ENCODE measurements around the gene DAB2.

The DAB2 gene

GRCh38 chr5:39333104-39333503 lies 91.7 kb downstream of the DAB2 start:
- in situ Hi-C loops (cut with HindIII; ENCODE audit: low pct_unique_long_range_greater_than_20kb, low sequenced_read_pairs): no loop called here
- TF ChIP-seq JUND (IDR thresholded peaks at IDR 0.05; ENCODE audit: low read depth): no peak
- no peak for DNase-seq (ENCODE audit: low read depth in 1 of 2, low spot score in 1 of 2)

- DNase-seq (ENCODE audit: low read depth in 1 of 2, low spot score in 1 of 2): no peak
- no peak for TF ChIP-seq JUND (IDR thresholded peaks at IDR 0.05; ENCODE audit: low read depth)
- in situ Hi-C loops (cut with HindIII; ENCODE audit: low pct_unique_long_range_greater_than_20kb, low sequenced_read_pairs): no loop called here
Observed at GRCh38 chr5:39331861-39332381, 92.9 kb downstream of the DAB2 start.

- in situ Hi-C loops (cut with HindIII; ENCODE audit: low pct_unique_long_range_greater_than_20kb, low sequenced_read_pairs): no loop called here
- DNase-seq (ENCODE audit: low read depth in 1 of 2, low spot score in 1 of 2): no peak
- no peak for TF ChIP-seq JUND (IDR thresholded peaks at IDR 0.05; ENCODE audit: low read depth)
Observed at GRCh38 chr5:39328731-39329130, 96.0 kb downstream of the DAB2 start.

- in situ Hi-C loops (cut with HindIII; ENCODE audit: low pct_unique_long_range_greater_than_20kb, low sequenced_read_pairs): no loop called here
- no peak for DNase-seq (ENCODE audit: low read depth in 1 of 2, low spot score in 1 of 2)
- no peak for TF ChIP-seq JUND (IDR thresholded peaks at IDR 0.05; ENCODE audit: low read depth)
Observed at GRCh38 chr5:39323542-39323941, 101.2 kb downstream of the DAB2 start.

Measured in T47D (cell line).